ENCODE measurements around the gene CNTNAP2.

GRCh38 chr7:146713934-146714333 is 597.3 kb downstream of the CNTNAP2 start:
- TF ChIP-seq CTCF (IDR thresholded peaks at IDR 0.05; ENCODE audit: insufficient read depth, low read length, poor library complexity, severe bottlenecking): no peak
- TF ChIP-seq EZH2phosphoT487 (conservative IDR thresholded peaks at IDR 0.05; ENCODE audit: low read length): no peak
